Liver (tissue), 9 donors: ENCODE measurements around the gene CELF3. TPM values are rescaled to one million over a fixed set of nuclear protein-coding genes. Genes with fewer than 3 reads are reported as not detected.

Experiments used
- DNase-seq: peaks from one replicate; pipeline ENCODE4 v3.0.0-alpha.2; 2017; ENCODE audit warnings: low spot score
- H3K27ac ChIP-seq, 2 donors: one replicate each; pipeline ENCODE4 v1.7.0; 2013; ENCODE audit warnings: inconsistent platforms in 2 of 2, low read length in 2 of 2, control low read depth in 1 of 2, low read depth in 1 of 2, mild to moderate bottlenecking in 1 of 2
- H3K27me3 ChIP-seq, 4 donors: one replicate each; pipeline versions ENCODE4 v1.6.1 to v1.7.0; 2013; ENCODE audit warnings: low read length in 3 of 4, inconsistent platforms in 1 of 4, mild to moderate bottlenecking in 1 of 4, moderate library complexity in 1 of 4; ENCODE audit not compliant: control insufficient read depth in 4 of 4, insufficient read depth in 4 of 4
- H3K36me3 ChIP-seq, 4 donors: one replicate each; pipeline versions ENCODE4 v1.6.1 to v1.7.0; 2013; ENCODE audit warnings: low read length in 3 of 4, mild to moderate bottlenecking in 3 of 4, low read depth in 1 of 4, moderate library complexity in 1 of 4; ENCODE audit not compliant: control insufficient read depth in 4 of 4, insufficient read depth in 3 of 4
- H3K4me1 ChIP-seq, 4 donors: one replicate each; pipeline versions ENCODE4 v1.6.1 to v1.7.0; 2013; ENCODE audit warnings: low read length in 3 of 4, mild to moderate bottlenecking in 3 of 4, moderate library complexity in 1 of 4; ENCODE audit not compliant: control insufficient read depth in 4 of 4, insufficient read depth in 4 of 4
- H3K4me3 ChIP-seq, 3 donors: one replicate each; pipeline versions ENCODE4 v1.6.1 to v1.7.0; 2013; ENCODE audit warnings: low read length in 3 of 3, control low read depth in 1 of 3, low read depth in 1 of 3, mild to moderate bottlenecking in 1 of 3
- H3K9ac ChIP-seq, 2 donors: one replicate each; pipeline ENCODE4 v1.7.0; 2013; ENCODE audit warnings: low read length in 2 of 2, mild to moderate bottlenecking in 2 of 2, moderate library complexity in 2 of 2, control low read depth in 1 of 2, low read depth in 1 of 2
- H3K9me3 ChIP-seq, 4 donors: one replicate each; pipeline versions ENCODE4 v1.6.1 to v1.7.0; 2013; ENCODE audit warnings: low read length in 3 of 4; ENCODE audit not compliant: control insufficient read depth in 4 of 4
- EGR1 ChIP-seq, 2 donors: IDR thresholded peaks; 2 replicates each; pipeline ENCODE4 v1.6.1; 2016 to 2018; ENCODE audit warnings: antibody characterized with exemption in 2 of 2, low read depth in 2 of 2
- FOXA1 ChIP-seq: IDR thresholded peaks from 2 replicates; pipeline ENCODE4 v1.6.1; 2016; ENCODE audit warnings: antibody characterized with exemption
- FOXA2 ChIP-seq: IDR thresholded peaks from 2 replicates; pipeline ENCODE4 v1.6.1; 2016; ENCODE audit warnings: antibody characterized with exemption
- GABPA ChIP-seq, 2 donors: IDR thresholded peaks in 1 of 2; conservative IDR thresholded peaks in 1 of 2; 2 replicates each; pipeline ENCODE4 v1.6.1; 2016; ENCODE audit warnings: antibody characterized with exemption in 2 of 2, mild to moderate bottlenecking in 1 of 2, moderate library complexity in 1 of 2
- HNF4A ChIP-seq, 2 donors: conservative IDR thresholded peaks; 2 replicates each; pipeline ENCODE4 v1.6.1; 2016; ENCODE audit warnings: antibody characterized with exemption in 2 of 2, mild to moderate bottlenecking in 2 of 2
- HNF4G ChIP-seq: IDR thresholded peaks from 2 replicates; pipeline ENCODE4 v1.6.1; 2016; ENCODE audit warnings: antibody characterized with exemption
- JUND ChIP-seq, 2 donors: IDR thresholded peaks; 2 replicates each; pipeline ENCODE4 v1.6.1; 2016; ENCODE audit warnings: antibody characterized with exemption in 2 of 2
- NR2F2 ChIP-seq: IDR thresholded peaks from 2 replicates; pipeline ENCODE4 v1.6.1; 2016; ENCODE audit warnings: antibody characterized with exemption
- RAD21 ChIP-seq, 2 donors: IDR thresholded peaks; 2 replicates each; pipeline ENCODE4 v1.6.1; 2016; ENCODE audit warnings: antibody characterized with exemption in 2 of 2, mild to moderate bottlenecking in 2 of 2
- RXRA ChIP-seq, 2 donors: IDR thresholded peaks; 2 replicates each; pipeline ENCODE4 v1.6.1; 2017 to 2018; ENCODE audit warnings: antibody characterized with exemption in 2 of 2, mild to moderate bottlenecking in 1 of 2
- SP1 ChIP-seq: IDR thresholded peaks from 2 replicates; pipeline ENCODE4 v1.6.1; 2018; ENCODE audit warnings: antibody characterized with exemption, mild to moderate bottlenecking
- TAF1 ChIP-seq: conservative IDR thresholded peaks from 2 replicates; pipeline ENCODE4 v1.6.1; 2016; ENCODE audit warnings: antibody characterized with exemption, mild to moderate bottlenecking
- YY1 ChIP-seq: IDR thresholded peaks from 2 replicates; pipeline ENCODE4 v1.6.1; 2016; ENCODE audit warnings: antibody characterized with exemption, mild to moderate bottlenecking
- WGBS: extraction: QIAGEN DNeasy Blood & Tissue Kit; methylation state at CpG from one replicate; pipeline ENCODE4 v1.1.7; 2013; 5-methylcytosine and 5-hydroxymethylcytosine counted together
- polyA plus RNA-seq, 2 donors: library from polyadenylated mRNA; stranded (reverse) in 1 of 2; unstranded in 1 of 2; fragments of 200-250 nt in 1 of 2; fragments of >200 nt in 1 of 2; fragmentation: Nextera tagmentation in 1 of 2; extraction: Ambion mirVana in 1 of 2; gene quantifications; one replicate each; pipeline versions ENCODE4 v1.2.1 to v1.2.3, GENCODE V29; 2013 to 2015
- total RNA-seq, 2 donors: library from RNA; depleted of rRNA; stranded (reverse); fragments of >200 nt; gene quantifications; one replicate each; pipeline ENCODE4 v1.2.3, GENCODE V29; 2014
- TF ChIP-seq, protein P1 (sequence below): IDR thresholded peaks from 2 replicates; pipeline ENCODE4 v1.6.1; 2016; ENCODE audit warnings: antibody characterized with exemption
- TF ChIP-seq, protein P2 (sequence below): IDR thresholded peaks from 2 replicates; pipeline ENCODE4 v1.6.1; 2016; ENCODE audit warnings: antibody characterized with exemption
- TF ChIP-seq, protein P3 (sequence below): fragments of 150-350 bp; IDR thresholded peaks from 2 replicates; pipeline ENCODE4 v1.5.1; 2017; ENCODE audit warnings: improper control_type of control experiment, low read depth, low read length; ENCODE audit not compliant: missing input control
- TF ChIP-seq, protein P4 (sequence below): IDR thresholded peaks from 2 replicates; pipeline ENCODE4 v1.6.1; 2016; ENCODE audit warnings: antibody characterized with exemption
- TF ChIP-seq, protein P5 (sequence below): IDR thresholded peaks from 2 replicates; pipeline ENCODE4 v1.6.1; 2016; ENCODE audit warnings: antibody characterized with exemption, mild to moderate bottlenecking
- donor health status: healthy.
- donor health status: healthy.
- donor health status: healthy.
- donor health status: healthy.
- donor health status: healthy.

Gene CELF3
- total and polyA plus RNA-seq, 4 donors: 0.28 TPM; not detected in 3

DNA sequence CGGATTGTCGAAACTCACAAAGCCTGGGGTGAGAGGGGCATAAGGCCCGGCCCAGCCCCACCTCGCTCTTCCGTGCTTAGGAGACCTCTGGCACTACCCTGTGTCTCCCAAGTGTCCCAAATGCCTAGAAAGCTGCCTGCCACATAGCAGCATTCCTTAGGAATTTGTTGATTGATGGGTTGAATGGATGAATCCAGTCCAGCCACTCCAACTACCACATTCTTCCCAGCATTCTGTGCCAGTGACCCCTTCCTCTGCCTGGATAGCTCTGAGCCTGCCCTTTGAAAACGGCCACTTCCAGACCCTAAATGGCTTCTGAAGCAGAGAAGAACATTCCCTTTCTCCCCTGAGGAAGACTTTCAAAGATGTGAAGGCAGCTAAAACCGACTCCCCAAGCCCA, 11.5 kb downstream of the CELF3 start:
- no peak for DNase-seq
- H3K9me3 ChIP-seq: no peaks in the 10 kb centered on the region
- H3K9ac ChIP-seq: no peak overlapping the region
- H3K27me3 ChIP-seq: no peaks in the 10 kb centered on the region
- no peaks in the 10 kb centered on the region for H3K4me1 ChIP-seq
- peaks cover 0 to 9% (median 6%) of the 10 kb centered on the region in 4 donors for H3K36me3 ChIP-seq
- TF ChIP-seq, protein P1, sequence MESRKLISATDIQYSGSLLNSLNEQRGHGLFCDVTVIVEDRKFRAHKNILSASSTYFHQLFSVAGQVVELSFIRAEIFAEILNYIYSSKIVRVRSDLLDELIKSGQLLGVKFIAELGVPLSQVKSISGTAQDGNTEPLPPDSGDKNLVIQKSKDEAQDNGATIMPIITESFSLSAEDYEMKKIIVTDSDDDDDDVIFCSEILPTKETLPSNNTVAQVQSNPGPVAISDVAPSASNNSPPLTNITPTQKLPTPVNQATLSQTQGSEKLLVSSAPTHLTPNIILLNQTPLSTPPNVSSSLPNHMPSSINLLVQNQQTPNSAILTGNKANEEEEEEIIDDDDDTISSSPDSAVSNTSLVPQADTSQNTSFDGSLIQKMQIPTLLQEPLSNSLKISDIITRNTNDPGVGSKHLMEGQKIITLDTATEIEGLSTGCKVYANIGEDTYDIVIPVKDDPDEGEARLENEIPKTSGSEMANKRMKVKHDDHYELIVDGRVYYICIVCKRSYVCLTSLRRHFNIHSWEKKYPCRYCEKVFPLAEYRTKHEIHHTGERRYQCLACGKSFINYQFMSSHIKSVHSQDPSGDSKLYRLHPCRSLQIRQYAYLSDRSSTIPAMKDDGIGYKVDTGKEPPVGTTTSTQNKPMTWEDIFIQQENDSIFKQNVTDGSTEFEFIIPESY: no peak
- no peak for TF ChIP-seq HNF4A (conservative IDR thresholded peaks at IDR 0.05)
- TF ChIP-seq, protein P2, sequence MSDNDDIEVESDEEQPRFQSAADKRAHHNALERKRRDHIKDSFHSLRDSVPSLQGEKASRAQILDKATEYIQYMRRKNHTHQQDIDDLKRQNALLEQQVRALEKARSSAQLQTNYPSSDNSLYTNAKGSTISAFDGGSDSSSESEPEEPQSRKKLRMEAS: no peak
- WGBS: 92% methylated on average over 7 of the region's 7 CpGs
- no peak overlapping the region for H3K27ac ChIP-seq
- H3K4me3 ChIP-seq: no peak overlapping the region

DNA sequence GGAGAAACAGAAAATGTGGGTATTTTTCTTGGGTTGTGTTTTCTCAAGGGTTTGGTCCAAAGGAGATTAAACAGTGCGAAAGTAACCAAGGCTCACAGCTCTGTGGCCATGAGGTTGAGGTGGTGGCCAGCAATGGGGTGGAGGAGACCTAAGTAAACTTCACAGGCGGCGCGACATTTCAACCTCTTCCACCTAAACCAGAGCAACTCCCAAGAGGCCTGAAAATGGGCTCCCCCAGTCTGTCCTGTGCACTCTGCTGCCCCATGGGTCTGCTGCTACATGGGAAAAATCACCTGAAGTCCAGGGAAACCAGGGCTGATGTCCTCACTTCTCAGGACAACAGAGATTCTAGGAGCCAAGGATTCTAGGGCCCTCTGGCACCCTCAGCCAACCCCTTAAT, 12.4 kb downstream of the CELF3 start:
- no peak for TF ChIP-seq HNF4G
- TF ChIP-seq EGR1 (IDR thresholded peaks at IDR 0.05; ENCODE audit: low read depth in 2 of 2): no peak
- no peak for TF ChIP-seq FOXA1
- TF ChIP-seq JUND (IDR thresholded peaks at IDR 0.05): no peak
- TF ChIP-seq, protein P3, sequence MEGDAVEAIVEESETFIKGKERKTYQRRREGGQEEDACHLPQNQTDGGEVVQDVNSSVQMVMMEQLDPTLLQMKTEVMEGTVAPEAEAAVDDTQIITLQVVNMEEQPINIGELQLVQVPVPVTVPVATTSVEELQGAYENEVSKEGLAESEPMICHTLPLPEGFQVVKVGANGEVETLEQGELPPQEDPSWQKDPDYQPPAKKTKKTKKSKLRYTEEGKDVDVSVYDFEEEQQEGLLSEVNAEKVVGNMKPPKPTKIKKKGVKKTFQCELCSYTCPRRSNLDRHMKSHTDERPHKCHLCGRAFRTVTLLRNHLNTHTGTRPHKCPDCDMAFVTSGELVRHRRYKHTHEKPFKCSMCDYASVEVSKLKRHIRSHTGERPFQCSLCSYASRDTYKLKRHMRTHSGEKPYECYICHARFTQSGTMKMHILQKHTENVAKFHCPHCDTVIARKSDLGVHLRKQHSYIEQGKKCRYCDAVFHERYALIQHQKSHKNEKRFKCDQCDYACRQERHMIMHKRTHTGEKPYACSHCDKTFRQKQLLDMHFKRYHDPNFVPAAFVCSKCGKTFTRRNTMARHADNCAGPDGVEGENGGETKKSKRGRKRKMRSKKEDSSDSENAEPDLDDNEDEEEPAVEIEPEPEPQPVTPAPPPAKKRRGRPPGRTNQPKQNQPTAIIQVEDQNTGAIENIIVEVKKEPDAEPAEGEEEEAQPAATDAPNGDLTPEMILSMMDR: no peak
- TF ChIP-seq, protein P4, sequence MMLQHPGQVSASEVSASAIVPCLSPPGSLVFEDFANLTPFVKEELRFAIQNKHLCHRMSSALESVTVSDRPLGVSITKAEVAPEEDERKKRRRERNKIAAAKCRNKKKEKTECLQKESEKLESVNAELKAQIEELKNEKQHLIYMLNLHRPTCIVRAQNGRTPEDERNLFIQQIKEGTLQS: no peak
- TF ChIP-seq YY1: no peak
- no peak for TF ChIP-seq TAF1
- no peak for TF ChIP-seq NR2F2
- TF ChIP-seq HNF4A (conservative IDR thresholded peaks at IDR 0.05): no peak
- TF ChIP-seq, protein P2: no peak
- TF ChIP-seq, protein P1: no peak
- TF ChIP-seq, protein P5, sequence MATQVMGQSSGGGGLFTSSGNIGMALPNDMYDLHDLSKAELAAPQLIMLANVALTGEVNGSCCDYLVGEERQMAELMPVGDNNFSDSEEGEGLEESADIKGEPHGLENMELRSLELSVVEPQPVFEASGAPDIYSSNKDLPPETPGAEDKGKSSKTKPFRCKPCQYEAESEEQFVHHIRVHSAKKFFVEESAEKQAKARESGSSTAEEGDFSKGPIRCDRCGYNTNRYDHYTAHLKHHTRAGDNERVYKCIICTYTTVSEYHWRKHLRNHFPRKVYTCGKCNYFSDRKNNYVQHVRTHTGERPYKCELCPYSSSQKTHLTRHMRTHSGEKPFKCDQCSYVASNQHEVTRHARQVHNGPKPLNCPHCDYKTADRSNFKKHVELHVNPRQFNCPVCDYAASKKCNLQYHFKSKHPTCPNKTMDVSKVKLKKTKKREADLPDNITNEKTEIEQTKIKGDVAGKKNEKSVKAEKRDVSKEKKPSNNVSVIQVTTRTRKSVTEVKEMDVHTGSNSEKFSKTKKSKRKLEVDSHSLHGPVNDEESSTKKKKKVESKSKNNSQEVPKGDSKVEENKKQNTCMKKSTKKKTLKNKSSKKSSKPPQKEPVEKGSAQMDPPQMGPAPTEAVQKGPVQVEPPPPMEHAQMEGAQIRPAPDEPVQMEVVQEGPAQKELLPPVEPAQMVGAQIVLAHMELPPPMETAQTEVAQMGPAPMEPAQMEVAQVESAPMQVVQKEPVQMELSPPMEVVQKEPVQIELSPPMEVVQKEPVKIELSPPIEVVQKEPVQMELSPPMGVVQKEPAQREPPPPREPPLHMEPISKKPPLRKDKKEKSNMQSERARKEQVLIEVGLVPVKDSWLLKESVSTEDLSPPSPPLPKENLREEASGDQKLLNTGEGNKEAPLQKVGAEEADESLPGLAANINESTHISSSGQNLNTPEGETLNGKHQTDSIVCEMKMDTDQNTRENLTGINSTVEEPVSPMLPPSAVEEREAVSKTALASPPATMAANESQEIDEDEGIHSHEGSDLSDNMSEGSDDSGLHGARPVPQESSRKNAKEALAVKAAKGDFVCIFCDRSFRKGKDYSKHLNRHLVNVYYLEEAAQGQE: no peak
- TF ChIP-seq GABPA (IDR thresholded peaks at IDR 0.05 in 1 of 2, conservative IDR thresholded peaks at IDR 0.05 in 1 of 2): no peak
- no peak for TF ChIP-seq FOXA2
- TF ChIP-seq SP1: no peak
- TF ChIP-seq RAD21 (IDR thresholded peaks at IDR 0.05): no peak
- no peak for TF ChIP-seq RXRA (IDR thresholded peaks at IDR 0.05)
- no peaks in the 10 kb centered on the region for H3K9me3 ChIP-seq
- H3K4me1 ChIP-seq: no peaks in the 10 kb centered on the region
- no peak overlapping the region for H3K9ac ChIP-seq
- WGBS: 80% methylated on average over 4 of the region's 4 CpGs
- no peak for DNase-seq
- no peak overlapping the region for H3K4me3 ChIP-seq
- H3K27me3 ChIP-seq: no peaks in the 10 kb centered on the region
- H3K36me3 ChIP-seq: peaks cover 0 to 17% (median 9%) of the 10 kb centered on the region in 4 donors
- H3K27ac ChIP-seq: no peak overlapping the region
